Measurements from ENCODE around the gene PWWP2B.

GRCh38 chr10:132388891-132389432, 8.0 kb upstream of the PWWP2B start:
- TF ChIP-seq POLR2A (IDR thresholded peaks at IDR 0.05): no peak
- TF ChIP-seq CTCF (IDR thresholded peaks at IDR 0.05): no peak
